GM15510 (cell line): ENCODE results near the gene MCTP2.

Experiments used
- POLR2A ChIP-seq: IDR thresholded peaks from 3 replicates; pipeline ENCODE4 v1.6.1; 2011; ENCODE audit warnings: borderline replicate concordance; ENCODE audit not compliant: insufficient read length; ENCODE audit errors: extremely low read depth

Gene MCTP2

DNA sequence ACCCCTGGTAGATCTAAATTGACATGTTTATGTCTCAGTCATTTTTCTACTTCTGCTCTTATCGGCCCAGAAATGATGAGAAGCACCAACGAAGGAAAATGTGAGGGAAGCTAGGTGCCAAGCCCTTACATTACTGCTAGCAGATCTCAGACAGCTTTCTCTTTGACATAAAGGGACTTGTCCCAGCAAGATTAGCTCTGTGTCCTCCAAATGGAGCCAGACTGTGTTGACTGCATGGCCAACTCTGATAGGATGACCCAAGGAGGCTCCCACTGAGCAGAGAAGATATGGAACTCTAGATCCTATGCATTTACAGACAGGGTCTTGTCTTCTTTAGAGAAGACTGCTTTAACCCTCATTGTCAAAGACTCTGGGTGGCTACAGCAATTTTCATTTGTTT is 2.8 kb upstream of the MCTP2 start:
- no peak for TF ChIP-seq POLR2A

GRCh38 chr15:94229591-94230369 is 1.6 kb upstream of the MCTP2 start:
- no peak for TF ChIP-seq POLR2A

DNA sequence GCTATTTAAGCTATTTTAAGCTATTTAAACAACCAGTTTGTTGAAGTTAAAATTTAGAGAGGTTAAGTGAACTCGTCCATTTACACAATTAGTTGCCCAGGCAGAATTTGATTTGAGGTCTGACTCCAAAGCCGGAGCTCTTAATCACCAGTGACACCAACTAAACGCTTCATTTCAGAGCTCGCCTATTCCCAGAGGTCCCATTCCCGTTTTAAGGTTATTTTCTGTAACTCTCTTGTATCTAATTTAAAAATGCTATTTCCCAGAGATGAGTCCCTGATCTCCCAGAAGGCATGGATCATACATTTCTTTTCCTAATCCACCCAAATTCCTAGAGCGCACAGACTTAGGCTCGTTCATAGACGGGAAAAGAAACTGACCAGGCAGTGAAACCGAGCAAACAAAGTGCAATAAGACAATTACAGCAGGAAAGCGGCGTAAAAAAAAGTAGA is 904 bp upstream of the MCTP2 start:
- no peak for TF ChIP-seq POLR2A

GRCh38 chr15:94231723-94232468 is 535 bp downstream of the MCTP2 start:
- no peak for TF ChIP-seq POLR2A

DNA sequence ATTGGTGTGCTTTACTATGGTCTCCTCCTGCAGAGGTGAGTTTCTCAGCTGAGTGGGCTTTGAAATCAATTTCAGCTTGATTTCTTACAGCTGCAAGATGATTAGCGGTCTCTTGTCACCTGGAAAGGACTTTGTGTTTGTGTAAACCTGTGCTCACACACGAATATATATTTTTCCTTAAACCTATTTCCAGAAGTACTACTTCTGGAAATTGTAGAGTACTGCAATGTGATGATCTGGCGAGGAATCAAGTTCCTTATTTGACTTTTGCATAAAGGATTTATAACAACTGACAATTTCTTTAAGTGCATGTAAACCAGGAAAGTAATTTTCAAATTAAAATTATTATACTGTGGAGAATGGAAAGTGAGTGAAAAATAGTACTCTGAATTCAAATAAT is 2.1 kb downstream of the MCTP2 start:
- TF ChIP-seq POLR2A: no peak

DNA sequence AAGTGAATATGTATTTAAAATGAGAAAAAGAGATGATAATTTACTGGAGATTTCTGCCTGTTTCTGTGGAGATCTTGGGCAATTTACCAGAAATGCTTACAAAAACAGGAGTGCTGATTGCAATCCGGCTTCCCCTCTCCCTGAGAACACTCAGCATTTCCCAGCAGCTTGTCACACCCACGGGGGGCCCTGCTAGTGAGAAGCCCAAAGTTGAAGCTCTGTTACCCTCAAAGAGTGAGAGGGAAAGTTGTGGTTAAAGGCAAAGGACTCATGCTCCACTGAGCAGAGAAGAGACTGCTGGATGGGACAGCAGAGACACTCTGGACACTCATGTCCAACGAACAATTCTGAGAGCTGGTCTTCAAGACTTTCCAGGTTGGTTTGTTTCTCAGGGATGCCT is 2.9 kb downstream of the MCTP2 start:
- TF ChIP-seq POLR2A: no peak

DNA sequence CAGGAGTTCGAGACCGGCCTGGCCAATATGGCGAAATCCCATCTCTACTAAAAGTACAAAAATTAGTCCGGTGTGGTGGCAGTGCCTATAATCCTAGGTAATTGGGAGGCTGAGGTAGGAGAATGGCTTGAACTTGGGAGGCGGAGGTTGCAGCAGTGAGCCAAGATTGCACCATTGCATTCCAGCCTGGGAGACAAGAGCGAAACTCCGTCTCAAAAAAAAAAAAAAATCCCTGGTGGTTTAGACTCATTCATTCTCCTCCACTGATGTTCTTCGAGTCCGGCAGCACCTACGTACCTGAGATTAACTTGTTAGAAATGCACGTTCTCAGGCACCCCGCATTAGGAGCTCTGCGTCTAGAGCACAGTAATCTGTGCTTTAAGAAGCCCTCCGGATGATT is 3.7 kb downstream of the MCTP2 start:
- no peak for TF ChIP-seq POLR2A

- no peak for TF ChIP-seq POLR2A
These were observed 4.3 kb downstream of the MCTP2 start for GRCh38 chr15:94235646-94236045.

DNA sequence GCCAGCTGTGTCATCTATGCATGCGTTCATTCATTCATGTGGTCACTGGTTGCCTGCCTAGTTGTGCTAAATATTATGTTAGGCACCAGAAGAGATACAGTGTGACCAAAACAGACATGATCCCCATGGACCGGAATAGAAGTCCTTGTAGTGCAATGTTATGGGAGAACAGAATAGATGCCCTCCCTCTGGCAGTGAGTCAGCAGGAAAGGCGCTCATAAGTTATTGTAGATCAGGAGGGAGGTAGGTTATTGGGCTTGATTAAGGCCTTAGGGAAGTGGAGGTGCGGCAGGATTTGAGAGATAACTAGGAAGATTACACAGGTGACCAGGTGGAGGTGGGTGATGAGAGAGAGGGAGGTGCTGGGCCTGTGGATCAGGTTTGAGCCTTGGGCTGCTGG is 5.2 kb downstream of the MCTP2 start:
- no peak for TF ChIP-seq POLR2A

DNA sequence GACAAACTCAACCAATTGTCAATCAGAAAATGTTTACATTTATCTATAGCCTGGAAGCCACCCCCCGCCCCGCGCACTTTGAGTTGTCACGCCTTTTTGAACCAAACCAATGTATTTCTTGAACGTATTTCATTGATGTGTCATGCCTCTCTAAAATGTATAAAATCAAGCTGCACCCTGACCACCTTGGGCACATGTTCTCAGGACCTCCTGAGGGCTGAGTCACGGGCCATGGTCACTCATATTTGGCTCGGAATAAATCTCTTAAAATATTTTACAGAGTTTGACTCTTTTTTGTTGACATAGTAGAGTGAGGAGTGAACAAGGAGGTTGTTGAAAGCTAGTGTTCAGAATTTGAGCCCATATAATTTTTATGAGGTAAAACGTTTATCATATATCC is 6.5 kb downstream of the MCTP2 start:
- no peak for TF ChIP-seq POLR2A

- no peak for TF ChIP-seq POLR2A
These were observed 7.3 kb downstream of the MCTP2 start for GRCh38 chr15:94238539-94239118.

DNA sequence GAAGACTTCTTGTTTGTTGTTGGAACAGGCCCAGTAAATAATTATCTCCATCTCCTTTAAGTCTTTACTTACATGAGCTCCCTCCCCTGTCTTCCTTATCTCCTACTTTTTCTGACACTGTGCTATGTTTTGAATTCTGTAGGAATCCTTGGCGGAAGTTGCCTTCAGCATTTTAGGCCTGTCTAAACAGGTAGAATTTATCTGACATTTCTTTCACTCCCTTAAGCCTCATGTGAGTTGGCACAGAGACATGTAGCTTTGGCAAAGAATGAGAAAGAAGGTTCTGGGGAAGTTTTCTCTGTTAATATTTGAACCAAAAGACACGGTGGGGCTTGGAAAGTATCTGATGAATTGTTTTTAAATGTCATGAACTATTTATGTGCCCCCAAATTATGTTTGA is 8.1 kb downstream of the MCTP2 start:
- TF ChIP-seq POLR2A: no peak

DNA sequence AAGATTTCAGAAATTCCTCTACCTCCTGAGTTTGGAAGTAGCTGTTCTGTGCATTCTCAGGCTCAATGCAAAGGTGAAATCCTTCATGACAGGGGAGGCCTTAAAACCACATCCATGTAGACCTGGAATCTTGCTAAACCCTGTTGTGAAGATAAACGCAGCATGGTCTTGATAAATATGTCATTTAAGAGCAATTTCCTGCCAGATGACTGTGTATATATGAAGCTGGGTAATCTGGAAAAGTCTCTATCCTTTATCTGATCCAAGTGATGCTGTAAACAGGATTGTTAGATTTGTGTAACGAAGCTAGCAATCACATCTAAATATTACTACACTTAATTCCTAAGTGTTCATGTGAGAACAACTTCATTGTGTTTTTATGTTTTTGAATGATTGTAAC is 9.1 kb downstream of the MCTP2 start:
- TF ChIP-seq POLR2A: no peak

DNA sequence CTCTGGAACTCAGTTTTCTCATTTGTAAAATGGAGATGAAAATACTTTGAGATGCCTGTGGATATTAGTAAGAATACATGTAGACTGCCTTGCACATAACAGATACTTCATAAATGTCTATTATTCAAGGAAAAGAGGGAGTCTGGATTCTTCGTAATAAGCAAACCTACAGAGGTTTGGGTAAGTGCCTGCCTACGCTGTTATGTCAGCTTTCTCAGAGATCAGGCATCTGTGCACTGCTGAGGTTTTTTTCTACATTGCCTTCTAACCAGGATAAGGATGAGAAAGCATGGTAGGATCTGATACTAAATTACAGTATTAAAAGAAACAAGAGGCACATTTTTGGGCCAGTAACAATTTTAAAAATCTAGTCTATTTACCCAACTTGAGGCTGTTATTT is 10.9 kb downstream of the MCTP2 start:
- no peak for TF ChIP-seq POLR2A

DNA sequence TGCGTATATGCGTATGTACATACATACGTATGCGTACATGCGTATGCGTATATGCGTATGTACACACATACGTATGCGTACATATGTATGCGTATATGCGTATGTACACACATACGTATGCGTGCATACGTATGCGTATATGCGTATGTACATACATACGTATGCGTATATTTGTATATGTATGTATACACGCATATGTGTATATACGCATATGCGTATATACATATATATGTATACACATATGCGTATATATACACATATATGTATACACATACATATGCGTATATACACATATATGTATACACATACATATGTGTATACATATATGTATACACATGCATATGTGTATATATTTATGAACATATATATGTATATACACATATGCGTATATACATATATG is 12.1 kb downstream of the MCTP2 start:
- no peak for TF ChIP-seq POLR2A

- TF ChIP-seq POLR2A: no peak
These were observed 14.7 kb downstream of the MCTP2 start for GRCh38 chr15:94246016-94246415.
